HepG2 (cell line): ENCODE measurements around the gene TPTE.
"Not testable (repeated sequence)": the region's sequence is repeated elsewhere in the genome, so short reads cannot be mapped to it uniquely, and the experiment has no call there.

Experiments used
- MXI1 ChIP-seq: IDR thresholded peaks from 3 replicates; pipeline ENCODE4 v1.6.1; 2012; ENCODE audit warnings: low read depth, low read length, inconsistent platforms, borderline replicate concordance
- NR2C2 ChIP-seq: sonication (generic); formaldehyde crosslinking; IDR thresholded peaks from 2 replicates; pipeline ENCODE4 v1.4.0; 2020; ENCODE audit warnings: missing genetic modification reagents, mild to moderate bottlenecking, moderate library complexity, borderline replicate concordance
- POLR2AphosphoS5 ChIP-seq: IDR thresholded peaks from 2 replicates; pipeline ENCODE4 v1.6.1; 2012; ENCODE audit warnings: low read depth, low read length
- RFX5 ChIP-seq: IDR thresholded peaks from 2 replicates; pipeline ENCODE4 v1.6.1; 2011; ENCODE audit warnings: low read depth, low read length, improper control_type of control experiment
- TF ChIP-seq, protein P1 (sequence below): sonication (generic); formaldehyde crosslinking; IDR thresholded peaks from 2 replicates; pipeline ENCODE4 v1.4.0; 2020; ENCODE audit warnings: missing genetic modification reagents

DNA sequence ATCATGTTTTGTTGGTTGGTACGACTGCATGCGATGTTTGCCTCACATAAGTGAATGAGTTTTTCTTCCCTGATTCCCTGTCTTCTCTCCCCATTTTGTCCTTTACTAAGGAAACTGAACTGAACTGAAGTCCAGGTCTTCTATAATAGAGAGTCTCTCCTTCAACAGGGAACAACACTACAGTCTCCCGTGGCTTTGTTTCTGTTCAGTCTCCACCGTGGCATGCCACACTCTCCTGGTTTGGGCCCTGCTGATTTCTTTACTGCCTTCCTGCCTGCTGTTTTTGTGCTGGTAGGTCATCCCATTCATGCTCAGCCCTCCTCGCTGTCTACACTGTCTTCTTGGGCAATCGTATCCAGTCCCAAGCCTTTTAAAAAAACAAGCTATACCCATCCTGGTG, 92.9 kb downstream of the TPTE start:
- not testable (repeated sequence) for TF ChIP-seq RFX5, NR2C2, POLR2AphosphoS5, MXI1
- TF ChIP-seq, protein P1, sequence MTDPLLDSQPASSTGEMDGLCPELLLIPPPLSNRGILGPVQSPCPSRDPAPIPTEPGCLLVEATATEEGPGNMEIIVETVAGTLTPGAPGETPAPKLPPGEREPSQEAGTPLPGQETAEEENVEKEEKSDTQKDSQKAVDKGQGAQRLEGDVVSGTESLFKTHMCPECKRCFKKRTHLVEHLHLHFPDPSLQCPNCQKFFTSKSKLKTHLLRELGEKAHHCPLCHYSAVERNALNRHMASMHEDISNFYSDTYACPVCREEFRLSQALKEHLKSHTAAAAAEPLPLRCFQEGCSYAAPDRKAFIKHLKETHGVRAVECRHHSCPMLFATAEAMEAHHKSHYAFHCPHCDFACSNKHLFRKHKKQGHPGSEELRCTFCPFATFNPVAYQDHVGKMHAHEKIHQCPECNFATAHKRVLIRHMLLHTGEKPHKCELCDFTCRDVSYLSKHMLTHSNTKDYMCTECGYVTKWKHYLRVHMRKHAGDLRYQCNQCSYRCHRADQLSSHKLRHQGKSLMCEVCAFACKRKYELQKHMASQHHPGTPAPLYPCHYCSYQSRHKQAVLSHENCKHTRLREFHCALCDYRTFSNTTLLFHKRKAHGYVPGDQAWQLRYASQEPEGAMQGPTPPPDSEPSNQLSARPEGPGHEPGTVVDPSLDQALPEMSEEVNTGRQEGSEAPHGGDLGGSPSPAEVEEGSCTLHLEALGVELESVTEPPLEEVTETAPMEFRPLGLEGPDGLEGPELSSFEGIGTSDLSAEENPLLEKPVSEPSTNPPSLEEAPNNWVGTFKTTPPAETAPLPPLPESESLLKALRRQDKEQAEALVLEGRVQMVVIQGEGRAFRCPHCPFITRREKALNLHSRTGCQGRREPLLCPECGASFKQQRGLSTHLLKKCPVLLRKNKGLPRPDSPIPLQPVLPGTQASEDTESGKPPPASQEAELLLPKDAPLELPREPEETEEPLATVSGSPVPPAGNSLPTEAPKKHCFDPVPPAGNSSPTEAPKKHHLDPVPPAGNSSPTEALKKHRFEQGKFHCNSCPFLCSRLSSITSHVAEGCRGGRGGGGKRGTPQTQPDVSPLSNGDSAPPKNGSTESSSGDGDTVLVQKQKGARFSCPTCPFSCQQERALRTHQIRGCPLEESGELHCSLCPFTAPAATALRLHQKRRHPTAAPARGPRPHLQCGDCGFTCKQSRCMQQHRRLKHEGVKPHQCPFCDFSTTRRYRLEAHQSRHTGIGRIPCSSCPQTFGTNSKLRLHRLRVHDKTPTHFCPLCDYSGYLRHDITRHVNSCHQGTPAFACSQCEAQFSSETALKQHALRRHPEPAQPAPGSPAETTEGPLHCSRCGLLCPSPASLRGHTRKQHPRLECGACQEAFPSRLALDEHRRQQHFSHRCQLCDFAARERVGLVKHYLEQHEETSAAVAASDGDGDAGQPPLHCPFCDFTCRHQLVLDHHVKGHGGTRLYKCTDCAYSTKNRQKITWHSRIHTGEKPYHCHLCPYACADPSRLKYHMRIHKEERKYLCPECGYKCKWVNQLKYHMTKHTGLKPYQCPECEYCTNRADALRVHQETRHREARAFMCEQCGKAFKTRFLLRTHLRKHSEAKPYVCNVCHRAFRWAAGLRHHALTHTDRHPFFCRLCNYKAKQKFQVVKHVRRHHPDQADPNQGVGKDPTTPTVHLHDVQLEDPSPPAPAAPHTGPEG (CRISPR knock-in tag): not testable (repeated sequence)
